HEK293 (cell line): ENCODE results near the gene RASAL2.

Source experiments
- CTCF ChIP-seq: fragments of 450-650 bp; formaldehyde crosslinking; IDR thresholded peaks from 2 replicates; pipeline ENCODE4 v1.5.1; 2016; ENCODE audit warnings: missing biosample characterization, missing genetic modification characterization
- GFI1B ChIP-seq: fragments of 450-650 bp; formaldehyde crosslinking; IDR thresholded peaks from 2 replicates; pipeline ENCODE4 v1.5.1; 2016; ENCODE audit warnings: missing biosample characterization, missing genetic modification characterization
- KLF1 ChIP-seq: fragments of 450-650 bp; formaldehyde crosslinking; IDR thresholded peaks from 2 replicates; pipeline ENCODE4 v1.5.1; 2016; ENCODE audit warnings: missing biosample characterization, missing genetic modification characterization
- KLF7 ChIP-seq: fragments of 450-650 bp; formaldehyde crosslinking; IDR thresholded peaks from 2 replicates; pipeline ENCODE4 v1.5.1; 2016; ENCODE audit warnings: missing biosample characterization, missing genetic modification characterization, borderline replicate concordance
- MYNN ChIP-seq: fragments of 450-650 bp; formaldehyde crosslinking; IDR thresholded peaks from 2 replicates; pipeline ENCODE4 v1.5.1; 2016; ENCODE audit warnings: missing biosample characterization, missing genetic modification characterization, borderline replicate concordance
- TRIM28 ChIP-seq: IDR thresholded peaks from 2 replicates; pipeline ENCODE4 v1.6.1; 2011; ENCODE audit warnings: low read length, control low read depth, borderline replicate concordance
- ZNF132 ChIP-seq: fragments of 450-650 bp; formaldehyde crosslinking; IDR thresholded peaks from 2 replicates; pipeline ENCODE4 v1.5.1; 2017; ENCODE audit warnings: missing biosample characterization, missing genetic modification characterization, borderline replicate concordance
- ZNF184 ChIP-seq: fragments of 450-650 bp; IDR thresholded peaks from 2 replicates; pipeline ENCODE4 v1.5.1; 2018; ENCODE audit warnings: missing biosample characterization, mild to moderate bottlenecking, missing genetic modification characterization
- ZNF37A ChIP-seq: fragments of 450-650 bp; IDR thresholded peaks from 2 replicates; pipeline ENCODE4 v1.5.1; 2018; ENCODE audit warnings: missing biosample characterization, missing genetic modification characterization
- ZNF510 ChIP-seq: fragments of 450-650 bp; formaldehyde crosslinking; IDR thresholded peaks from 2 replicates; pipeline ENCODE4 v1.5.1; 2018; ENCODE audit warnings: mild to moderate bottlenecking, missing genetic modification characterization, missing biosample characterization; ENCODE audit not compliant: insufficient replicate concordance
- ZNF768 ChIP-seq: fragments of 450-650 bp; formaldehyde crosslinking; IDR thresholded peaks from 2 replicates; pipeline ENCODE4 v1.5.1; 2018; ENCODE audit warnings: missing biosample characterization, mild to moderate bottlenecking, missing genetic modification characterization
- ZNF776 ChIP-seq: fragments of 450-650 bp; formaldehyde crosslinking; IDR thresholded peaks from 2 replicates; pipeline ENCODE4 v1.5.0; 2017; ENCODE audit warnings: missing biosample characterization, missing genetic modification characterization, borderline replicate concordance
- ZSCAN18 ChIP-seq: fragments of 450-650 bp; formaldehyde crosslinking; IDR thresholded peaks from 2 replicates; pipeline ENCODE4 v1.5.1; 2016; ENCODE audit warnings: missing biosample characterization, missing genetic modification characterization
- ZSCAN30 ChIP-seq: fragments of 450-650 bp; IDR thresholded peaks from 2 replicates; pipeline ENCODE4 v1.5.1; 2018; ENCODE audit warnings: missing biosample characterization, mild to moderate bottlenecking, missing genetic modification characterization, moderate library complexity

- no peak for TF ChIP-seq ZNF132 (tag by site-specific recombination)
- TF ChIP-seq TRIM28: no peak
- no peak for TF ChIP-seq MYNN (tag by site-specific recombination)
- TF ChIP-seq ZNF37A (tag by site-specific recombination): no peak
- TF ChIP-seq ZNF510 (tag by site-specific recombination): no peak
- TF ChIP-seq ZNF768 (tag by site-specific recombination): no peak
- no peak for TF ChIP-seq CTCF
- TF ChIP-seq GFI1B (tag by site-specific recombination): no peak
- TF ChIP-seq ZNF776: no peak
- TF ChIP-seq ZSCAN30: no peak
- TF ChIP-seq ZSCAN18 (tag by site-specific recombination): no peak
- no peak for TF ChIP-seq KLF1 (tag by site-specific recombination)
- no peak for TF ChIP-seq ZNF184 (tag by site-specific recombination)
- TF ChIP-seq KLF7 (tag by site-specific recombination): no peak
Measured at GRCh38 chr1:178477841-178478240, 383.9 kb downstream of the RASAL2 start.
